ENCODE data around the gene KTN1.

The KTN1 gene

DNA sequence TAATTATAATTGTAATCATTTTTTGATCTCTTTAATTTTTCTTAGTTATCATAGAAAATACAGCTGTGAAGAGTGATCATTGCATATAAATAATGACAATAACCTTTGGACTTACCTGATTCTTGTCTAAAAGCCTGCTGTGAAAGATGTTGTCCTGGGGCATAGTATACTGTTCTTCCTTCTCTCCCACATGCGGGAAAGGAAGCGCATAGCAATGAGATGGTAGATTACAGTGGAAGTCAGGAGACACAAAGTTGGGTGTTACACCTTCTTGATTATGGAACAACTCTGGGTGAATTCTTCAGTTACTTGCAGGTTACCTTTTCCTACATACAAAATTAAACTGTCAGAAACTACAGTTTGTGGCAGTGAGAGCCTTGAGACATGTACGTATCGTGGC lies 140.8 kb downstream of the KTN1 start:
- TF ChIP-seq, protein P1, sequence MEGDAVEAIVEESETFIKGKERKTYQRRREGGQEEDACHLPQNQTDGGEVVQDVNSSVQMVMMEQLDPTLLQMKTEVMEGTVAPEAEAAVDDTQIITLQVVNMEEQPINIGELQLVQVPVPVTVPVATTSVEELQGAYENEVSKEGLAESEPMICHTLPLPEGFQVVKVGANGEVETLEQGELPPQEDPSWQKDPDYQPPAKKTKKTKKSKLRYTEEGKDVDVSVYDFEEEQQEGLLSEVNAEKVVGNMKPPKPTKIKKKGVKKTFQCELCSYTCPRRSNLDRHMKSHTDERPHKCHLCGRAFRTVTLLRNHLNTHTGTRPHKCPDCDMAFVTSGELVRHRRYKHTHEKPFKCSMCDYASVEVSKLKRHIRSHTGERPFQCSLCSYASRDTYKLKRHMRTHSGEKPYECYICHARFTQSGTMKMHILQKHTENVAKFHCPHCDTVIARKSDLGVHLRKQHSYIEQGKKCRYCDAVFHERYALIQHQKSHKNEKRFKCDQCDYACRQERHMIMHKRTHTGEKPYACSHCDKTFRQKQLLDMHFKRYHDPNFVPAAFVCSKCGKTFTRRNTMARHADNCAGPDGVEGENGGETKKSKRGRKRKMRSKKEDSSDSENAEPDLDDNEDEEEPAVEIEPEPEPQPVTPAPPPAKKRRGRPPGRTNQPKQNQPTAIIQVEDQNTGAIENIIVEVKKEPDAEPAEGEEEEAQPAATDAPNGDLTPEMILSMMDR (IDR thresholded peaks at IDR 0.05): no peak
- TF ChIP-seq ZFX (IDR thresholded peaks at IDR 0.05; ENCODE audit: borderline replicate concordance): no peak
- H3K27ac ChIP-seq: no peak overlapping the region

DNA sequence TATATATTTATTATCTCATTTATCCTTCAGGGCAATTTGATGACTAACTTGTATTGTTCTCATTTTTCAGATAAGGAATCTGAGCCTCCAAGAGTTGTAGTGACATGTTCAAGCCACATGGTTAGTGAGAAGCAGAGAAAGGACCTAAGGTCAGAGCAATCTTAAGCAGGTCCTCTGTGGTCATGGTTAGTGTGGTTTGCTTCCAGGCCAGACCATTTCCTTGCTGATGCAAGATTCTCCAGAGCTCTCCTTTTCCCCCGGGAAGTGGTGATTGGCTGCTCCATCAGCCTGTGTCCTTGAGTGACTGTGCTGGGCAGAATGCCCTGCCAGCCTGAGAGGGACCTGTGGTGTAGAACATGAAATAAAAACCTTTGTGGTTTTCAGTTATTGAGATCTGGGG lies 141.3 kb downstream of the KTN1 start:
- no peak for TF ChIP-seq ZFX (IDR thresholded peaks at IDR 0.05; ENCODE audit: borderline replicate concordance)
- TF ChIP-seq, protein P1 (IDR thresholded peaks at IDR 0.05): no peak
- no peak overlapping the region for H3K27ac ChIP-seq

DNA sequence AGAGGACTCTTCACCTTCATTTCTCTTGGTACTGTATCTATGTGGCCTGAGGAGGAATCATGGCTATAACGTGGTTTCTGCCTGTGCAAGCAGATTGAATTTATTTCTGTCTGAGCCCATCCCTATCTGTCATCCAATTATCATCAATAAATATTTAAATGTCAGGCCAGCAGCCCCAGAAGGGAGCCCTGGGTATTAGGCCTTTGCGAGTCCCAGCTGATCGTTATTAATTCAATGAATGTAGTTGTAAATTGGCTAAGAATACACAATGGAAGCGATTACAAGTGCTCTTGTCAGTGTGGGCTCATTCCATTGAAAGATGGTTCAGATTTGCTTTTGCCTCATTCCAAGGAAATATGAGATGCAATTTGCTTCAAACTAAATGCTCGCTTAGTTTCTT lies 142.0 kb downstream of the KTN1 start:
- no peak overlapping the region for H3K27ac ChIP-seq
- TF ChIP-seq, protein P1 (IDR thresholded peaks at IDR 0.05): no peak
- no peak for TF ChIP-seq ZFX (IDR thresholded peaks at IDR 0.05; ENCODE audit: borderline replicate concordance)

DNA sequence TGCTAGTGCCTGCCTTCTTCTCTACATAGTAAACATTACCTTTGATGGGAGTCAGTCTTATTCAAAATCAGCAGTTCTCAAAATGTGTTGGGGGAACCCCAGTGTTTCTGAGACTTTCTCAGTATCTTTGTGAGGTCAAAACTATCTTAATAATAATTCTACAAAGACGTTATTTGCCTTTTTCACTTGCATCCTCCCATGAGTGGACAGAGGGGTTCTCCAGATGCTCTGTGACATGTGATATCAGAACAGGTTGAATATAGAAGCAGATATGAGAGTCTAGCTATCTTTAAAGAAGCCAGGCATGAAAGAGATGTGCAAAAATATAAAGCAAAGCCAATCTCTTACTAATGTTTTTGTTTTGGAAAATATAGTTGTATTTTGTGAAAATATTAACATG lies 144.7 kb downstream of the KTN1 start:
- TF ChIP-seq, protein P1 (IDR thresholded peaks at IDR 0.05): no peak
- no peak for TF ChIP-seq ZFX (IDR thresholded peaks at IDR 0.05; ENCODE audit: borderline replicate concordance)

DNA sequence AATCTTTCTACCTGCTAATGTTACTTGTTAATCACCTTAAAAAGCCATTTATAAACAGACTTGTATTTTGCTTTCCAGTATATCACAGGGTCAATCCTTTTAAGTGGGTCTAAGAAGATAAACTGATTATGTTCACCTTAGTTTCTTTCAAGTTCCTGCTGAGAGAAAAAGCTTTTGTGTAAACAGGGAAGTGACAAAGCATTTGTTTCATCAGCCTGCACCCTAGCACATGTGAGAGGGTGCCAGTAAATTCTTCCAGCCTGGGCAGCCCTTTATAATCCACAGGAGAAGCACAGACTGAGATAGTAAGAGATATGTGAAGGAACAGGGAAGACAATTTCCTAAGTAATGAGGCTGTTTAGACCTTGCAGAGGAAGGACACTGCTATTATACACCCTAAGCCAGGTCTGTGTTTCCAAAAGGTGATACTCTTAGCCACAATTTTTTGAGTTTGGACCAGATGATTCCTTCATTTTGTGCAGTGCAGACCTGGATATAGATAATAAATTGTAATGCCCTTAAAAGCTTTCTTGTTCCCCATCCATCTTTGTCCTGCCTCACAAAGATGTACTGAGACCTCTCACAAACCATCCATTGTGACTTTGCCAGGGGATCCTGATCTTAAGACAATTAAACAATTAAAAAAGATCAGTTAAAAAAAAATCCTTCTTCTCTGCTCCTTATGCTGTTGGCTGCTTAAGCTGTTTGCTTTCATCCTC lies 150.7 kb downstream of the KTN1 start:
- no peak overlapping the region for H3K27ac ChIP-seq
- TF ChIP-seq, protein P1 (IDR thresholded peaks at IDR 0.05): no peak
- no peak for TF ChIP-seq ZFX (IDR thresholded peaks at IDR 0.05; ENCODE audit: borderline replicate concordance)

More for the DNA sequence above, 144.7 kb downstream of the KTN1 start:
- no peak overlapping the region for H3K27ac ChIP-seq

DNA sequence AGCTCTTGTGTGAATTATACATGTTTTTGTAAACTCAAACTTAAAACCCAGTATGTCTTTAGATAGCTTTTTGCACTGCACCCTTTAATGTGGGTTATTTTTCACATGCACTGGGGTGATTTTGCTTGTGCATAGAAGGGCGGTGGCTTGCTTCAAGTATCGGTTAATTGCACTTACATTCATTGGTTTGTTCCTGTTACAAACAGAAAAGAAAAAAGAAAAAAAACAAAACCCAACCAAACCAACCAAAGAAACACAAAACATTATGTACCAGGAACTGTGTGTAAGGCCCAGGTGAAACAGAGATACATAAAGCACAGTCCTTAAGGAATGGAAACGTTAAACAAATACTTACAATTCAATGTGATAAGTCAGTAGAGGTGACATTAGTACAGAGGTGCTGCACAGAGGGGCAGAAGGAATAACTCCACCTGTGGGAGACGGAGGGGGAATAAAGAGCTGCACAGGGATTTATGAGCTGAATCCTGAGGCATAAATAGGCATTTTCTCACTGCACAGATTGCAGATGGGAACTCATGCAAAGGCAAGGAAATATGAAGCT lies 151.4 kb downstream of the KTN1 start:
- H3K27ac ChIP-seq: no peak overlapping the region
- TF ChIP-seq ZFX (IDR thresholded peaks at IDR 0.05; ENCODE audit: borderline replicate concordance): no peak
- TF ChIP-seq, protein P1 (IDR thresholded peaks at IDR 0.05): no peak

DNA sequence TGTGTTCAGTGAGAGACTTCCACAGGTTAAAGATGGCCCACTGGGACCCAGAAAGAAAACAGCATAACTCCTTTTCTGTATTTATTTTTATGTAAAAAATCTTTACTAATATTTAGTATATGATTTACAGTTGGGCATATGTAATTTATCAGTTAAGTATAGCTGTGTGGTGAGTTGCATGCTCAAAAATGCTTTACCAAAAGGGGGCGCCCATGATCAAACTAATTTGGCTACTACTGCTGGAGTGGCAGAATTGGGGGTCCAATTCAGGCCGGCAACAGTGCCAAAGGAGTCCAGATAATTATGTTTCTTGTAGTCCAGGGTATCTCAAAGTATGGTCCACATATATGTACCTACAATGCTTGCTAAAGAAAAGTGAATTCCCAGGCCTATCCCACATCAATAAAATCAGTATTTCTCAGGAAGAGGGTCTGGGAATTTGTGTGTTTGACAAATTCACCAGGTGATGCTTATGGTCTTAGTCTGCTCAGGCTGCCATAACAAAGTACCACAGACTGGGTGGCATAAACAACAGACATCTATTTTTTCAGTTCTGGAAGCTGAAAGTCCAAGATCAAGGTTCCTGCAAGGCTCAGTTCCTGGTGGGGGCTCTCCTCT lies 152.0 kb downstream of the KTN1 start:
- no peak overlapping the region for H3K27ac ChIP-seq
- TF ChIP-seq, protein P1 (IDR thresholded peaks at IDR 0.05): peak; percentile 76
- no peak for TF ChIP-seq ZFX (IDR thresholded peaks at IDR 0.05; ENCODE audit: borderline replicate concordance)

All from 22Rv1 (cell line).